Measurements from ENCODE around the gene BMPR1B. TPM values are rescaled to one million over a fixed set of nuclear protein-coding genes. Genes with fewer than 3 reads are reported as not detected.

The BMPR1B gene
- total RNA-seq, 1 experiment from 2014 or later: 0.62 TPM

DNA sequence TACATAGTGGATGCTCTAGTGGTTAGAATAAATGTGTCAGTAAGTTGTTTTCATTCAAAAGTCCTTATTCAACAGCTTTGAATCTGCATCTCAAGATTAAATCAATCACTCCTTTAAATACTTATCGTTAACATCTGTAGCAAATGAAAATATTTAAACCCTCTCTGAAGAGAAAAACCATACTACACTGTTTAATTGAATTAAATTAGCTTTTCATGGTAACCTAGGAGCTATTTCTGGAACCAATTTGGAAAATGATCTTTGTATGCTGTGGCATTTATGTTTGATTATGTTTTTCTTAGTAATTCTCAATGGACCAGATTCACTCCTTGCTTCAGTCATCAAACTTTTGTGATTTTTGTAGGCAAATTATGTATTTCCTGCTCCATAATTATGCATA, 9.7 kb downstream of the BMPR1B start:
- intact Hi-C loops (cut with micrococcal nuclease; ENCODE audit: unreplicated experiment): no loop called here
- H3K4me3 ChIP-seq (ENCODE audit: low read depth in 2 of 2, low read length in 2 of 2): no peak overlapping the region
- BruUV-seq (replicated peaks): no TSS peak
- ChIA-PET POLR2A (no interaction called here), CTCF (no interaction called here)
- no peaks in the 10 kb centered on the region for H3K27me3 ChIP-seq (ENCODE audit: control insufficient read depth, insufficient read depth, low read length)
- no peaks in the 10 kb centered on the region for H3K9me3 ChIP-seq (ENCODE audit: control insufficient read depth, insufficient read depth, low read depth, low read length)
- H3K36me3 ChIP-seq (ENCODE audit: control insufficient read depth, insufficient read depth, low read length): no peaks in the 10 kb centered on the region
- H3K4me1 ChIP-seq (ENCODE audit: control insufficient read depth, insufficient read depth, low read length): no peaks in the 10 kb centered on the region
- in situ Hi-C loops (cut with HindIII; ENCODE audit: low pct_unique_long_range_greater_than_20kb, low sequenced_read_pairs): no loop called here
- ATAC-seq (no peak), DNase-seq (ENCODE audit: low read depth, low spot score) (no peak)
- no peak overlapping the region for H3K27ac ChIP-seq (ENCODE audit: low read length)
- TF ChIP-seq, protein P1, sequence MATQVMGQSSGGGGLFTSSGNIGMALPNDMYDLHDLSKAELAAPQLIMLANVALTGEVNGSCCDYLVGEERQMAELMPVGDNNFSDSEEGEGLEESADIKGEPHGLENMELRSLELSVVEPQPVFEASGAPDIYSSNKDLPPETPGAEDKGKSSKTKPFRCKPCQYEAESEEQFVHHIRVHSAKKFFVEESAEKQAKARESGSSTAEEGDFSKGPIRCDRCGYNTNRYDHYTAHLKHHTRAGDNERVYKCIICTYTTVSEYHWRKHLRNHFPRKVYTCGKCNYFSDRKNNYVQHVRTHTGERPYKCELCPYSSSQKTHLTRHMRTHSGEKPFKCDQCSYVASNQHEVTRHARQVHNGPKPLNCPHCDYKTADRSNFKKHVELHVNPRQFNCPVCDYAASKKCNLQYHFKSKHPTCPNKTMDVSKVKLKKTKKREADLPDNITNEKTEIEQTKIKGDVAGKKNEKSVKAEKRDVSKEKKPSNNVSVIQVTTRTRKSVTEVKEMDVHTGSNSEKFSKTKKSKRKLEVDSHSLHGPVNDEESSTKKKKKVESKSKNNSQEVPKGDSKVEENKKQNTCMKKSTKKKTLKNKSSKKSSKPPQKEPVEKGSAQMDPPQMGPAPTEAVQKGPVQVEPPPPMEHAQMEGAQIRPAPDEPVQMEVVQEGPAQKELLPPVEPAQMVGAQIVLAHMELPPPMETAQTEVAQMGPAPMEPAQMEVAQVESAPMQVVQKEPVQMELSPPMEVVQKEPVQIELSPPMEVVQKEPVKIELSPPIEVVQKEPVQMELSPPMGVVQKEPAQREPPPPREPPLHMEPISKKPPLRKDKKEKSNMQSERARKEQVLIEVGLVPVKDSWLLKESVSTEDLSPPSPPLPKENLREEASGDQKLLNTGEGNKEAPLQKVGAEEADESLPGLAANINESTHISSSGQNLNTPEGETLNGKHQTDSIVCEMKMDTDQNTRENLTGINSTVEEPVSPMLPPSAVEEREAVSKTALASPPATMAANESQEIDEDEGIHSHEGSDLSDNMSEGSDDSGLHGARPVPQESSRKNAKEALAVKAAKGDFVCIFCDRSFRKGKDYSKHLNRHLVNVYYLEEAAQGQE (IDR thresholded peaks at IDR 0.05; ENCODE audit: insufficient read depth in 1 of 2, low read depth in 2 of 2, low read length in 1 of 2): no peak
- TF ChIP-seq TCF7L2 (IDR thresholded peaks at IDR 0.05; ENCODE audit: low read depth, low read length) (no peak), CTCF (IDR thresholded peaks at IDR 0.05) (no peak), POLR2AphosphoS5 (IDR thresholded peaks at IDR 0.05; ENCODE audit: low read depth, low read length) (no peak), SIN3A (IDR thresholded peaks at IDR 0.05; ENCODE audit: borderline replicate concordance, insufficient read depth, low read depth, low read length) (no peak)

- Histone ChIP-seq H3K4me3 (ENCODE audit: low read depth in 2 of 2, low read length in 2 of 2) (no peak overlapping the region), H3K36me3 (ENCODE audit: control insufficient read depth, insufficient read depth, low read length) (no peaks in the 10 kb centered on the region), H3K27ac (ENCODE audit: low read length) (no peak overlapping the region), H3K9me3 (ENCODE audit: control insufficient read depth, insufficient read depth, low read depth, low read length) (no peaks in the 10 kb centered on the region), H3K4me1 (ENCODE audit: control insufficient read depth, insufficient read depth, low read length) (no peaks in the 10 kb centered on the region), H3K27me3 (ENCODE audit: control insufficient read depth, insufficient read depth, low read length) (no peaks in the 10 kb centered on the region)
- ChIA-PET CTCF (no interaction called here), POLR2A (no interaction called here)
- in situ Hi-C loops (cut with HindIII; ENCODE audit: low pct_unique_long_range_greater_than_20kb, low sequenced_read_pairs): no loop called here
- TF ChIP-seq CTCF (IDR thresholded peaks at IDR 0.05): no peak
- TF ChIP-seq TCF7L2 (IDR thresholded peaks at IDR 0.05; ENCODE audit: low read depth, low read length): no peak
- TF ChIP-seq POLR2AphosphoS5 (IDR thresholded peaks at IDR 0.05; ENCODE audit: low read depth, low read length): no peak
- TF ChIP-seq SIN3A (IDR thresholded peaks at IDR 0.05; ENCODE audit: borderline replicate concordance, insufficient read depth, low read depth, low read length): no peak
- TF ChIP-seq, protein P1 (IDR thresholded peaks at IDR 0.05; ENCODE audit: insufficient read depth in 1 of 2, low read depth in 2 of 2, low read length in 1 of 2): no peak
- BruUV-seq (replicated peaks): no TSS peak
- ATAC-seq (no peak), DNase-seq (ENCODE audit: low read depth, low spot score) (no peak)
- intact Hi-C loops (cut with micrococcal nuclease; ENCODE audit: unreplicated experiment): no loop called here
Observed at GRCh38 chr4:94782707-94783106, 25.0 kb downstream of the BMPR1B start.
